GM12878 (cell line): Measurements from ENCODE around the gene MTR. TPM values are rescaled to one million over a fixed set of nuclear protein-coding genes. Genes with fewer than 3 reads are reported as not detected.

ENCODE experiments used
- ATF7 ChIP-seq: fragments of 450-650 bp; IDR thresholded peaks from 2 replicates; pipeline ENCODE4 v1.6.1; 2016; ENCODE audit warnings: low read depth, mild to moderate bottlenecking
- BHLHE40 ChIP-seq, 2 experiments: fragments of 450-650 bp in 1 of 2; IDR thresholded peaks; 2 replicates each; pipeline ENCODE4 v1.6.1; 2011 to 2017; ENCODE audit warnings: low read depth in 2 of 2, borderline replicate concordance in 1 of 2, improper control_type of control experiment in 1 of 2, low read length in 1 of 2, mild to moderate bottlenecking in 1 of 2
- CREB1 ChIP-seq: IDR thresholded peaks from 2 replicates; pipeline ENCODE4 v1.6.1; 2012; ENCODE audit warnings: low read depth, mild to moderate bottlenecking, inconsistent platforms
- ESRRA ChIP-seq: IDR thresholded peaks from 2 replicates; pipeline ENCODE4 v1.6.1; 2012; ENCODE audit warnings: mild to moderate bottlenecking, low read length, improper control_type of control experiment
- FOXK2 ChIP-seq: fragments of 450-650 bp; IDR thresholded peaks from 2 replicates; pipeline ENCODE4 v1.6.1; 2017; ENCODE audit warnings: mild to moderate bottlenecking, moderate library complexity
- GABPA ChIP-seq: IDR thresholded peaks from 2 replicates; pipeline ENCODE4 v1.6.1; 2014; ENCODE audit warnings: antibody characterized with exemption, low read depth, mild to moderate bottlenecking, inconsistent platforms
- HDGF ChIP-seq: fragments of 450-650 bp; IDR thresholded peaks from 2 replicates; pipeline ENCODE4 v1.6.1; 2016; ENCODE audit warnings: antibody characterized with exemption
- MEF2B ChIP-seq: fragments of 450-650 bp; IDR thresholded peaks from 2 replicates; pipeline ENCODE4 v1.6.1; 2018; ENCODE audit warnings: mild to moderate bottlenecking, moderate library complexity; ENCODE audit not compliant: partially characterized antibody, poor library complexity, severe bottlenecking
- MYB ChIP-seq: fragments of 150-350 bp; IDR thresholded peaks from 2 replicates; pipeline ENCODE4 v1.6.1; 2014; ENCODE audit warnings: mild to moderate bottlenecking, low read depth, low read length, borderline replicate concordance
- NFYA ChIP-seq: IDR thresholded peaks from 2 replicates; pipeline ENCODE4 v1.6.1; 2011; ENCODE audit warnings: low read depth, mild to moderate bottlenecking, low read length, improper control_type of control experiment, borderline replicate concordance
- PML ChIP-seq: IDR thresholded peaks from 2 replicates; pipeline ENCODE4 v1.6.1; 2012; ENCODE audit warnings: low read length, inconsistent platforms
- POU2F2 ChIP-seq: IDR thresholded peaks from 3 replicates; pipeline ENCODE4 v1.6.1; 2011; ENCODE audit warnings: low read depth, mild to moderate bottlenecking, low read length, borderline replicate concordance
- RAD51 ChIP-seq: fragments of 450-650 bp; IDR thresholded peaks from 2 replicates; pipeline ENCODE4 v1.6.1; 2016; ENCODE audit warnings: moderate library complexity, mild to moderate bottlenecking, inconsistent platforms
- SMARCA5 ChIP-seq: fragments of 450-650 bp; IDR thresholded peaks from 2 replicates; pipeline ENCODE4 v1.6.1; 2017; ENCODE audit warnings: mild to moderate bottlenecking
- SMC3 ChIP-seq: IDR thresholded peaks from 2 replicates; pipeline ENCODE4 v1.6.1; 2011; ENCODE audit warnings: low read length, improper control_type of control experiment, borderline replicate concordance
- SREBF1 ChIP-seq: IDR thresholded peaks from 2 replicates; pipeline ENCODE4 v1.6.1; 2012; ENCODE audit warnings: mild to moderate bottlenecking, low read length
- SUZ12 ChIP-seq: fragments of 200-600 bp; sonication (generic); IDR thresholded peaks from one replicate; pipeline ENCODE4 v1.6.1; 2018; ENCODE audit warnings: antibody characterized with exemption, mild to moderate bottlenecking; ENCODE audit not compliant: unreplicated experiment
- TARDBP ChIP-seq: IDR thresholded peaks from 2 replicates; pipeline ENCODE4 v1.6.1; 2016; ENCODE audit warnings: borderline replicate concordance
- ZBED1 ChIP-seq: IDR thresholded peaks from 2 replicates; pipeline ENCODE4 v1.6.1; 2016; ENCODE audit warnings: borderline replicate concordance
- ZNF24 ChIP-seq: fragments of 450-650 bp; IDR thresholded peaks from 2 replicates; pipeline ENCODE4 v1.6.1; 2017; ENCODE audit warnings: antibody characterized with exemption, mild to moderate bottlenecking
- ZSCAN29 ChIP-seq: fragments of 450-650 bp; IDR thresholded peaks from 2 replicates; pipeline ENCODE4 v1.6.1; 2017; ENCODE audit warnings: mild to moderate bottlenecking, moderate library complexity
- ZZZ3 ChIP-seq: IDR thresholded peaks from 2 replicates; pipeline ENCODE4 v1.6.1; 2011; ENCODE audit warnings: low read depth; ENCODE audit not compliant: control insufficient read depth, insufficient read length
- polyA plus RNA-seq, 11 experiments: library from polyadenylated mRNA; depleted of rRNA in 4 of 11; unstranded in 6 of 11; stranded (reverse) in 5 of 11; fragments of >200 nt; fragmentation: Nextera tagmentation in 4 of 11; fragmentation: Illumina TruSeq in 1 of 11; extraction: Ambion mirVana in 4 of 11; extraction: Trizol in 1 of 11; gene quantifications; 1 replicate in 1 of 11; 2 replicates in 10 of 11; pipeline versions ENCODE4 v1.2.1 to v1.2.3, GENCODE V29; 2011 to 2016; ENCODE audit warnings: inconsistent platforms in 2 of 11, missing spikeins in 2 of 11, low read depth in 1 of 11
- total RNA-seq, 4 experiments: library from RNA; depleted of rRNA in 3 of 4; stranded (reverse); fragments of >200 nt in 3 of 4; fragmentation: Illumina TruSeq in 1 of 4; extraction: Trizol in 1 of 4; gene quantifications; 2 replicates each; pipeline versions ENCODE4 v1.2.1 to v1.2.3, GENCODE V29; 2013 to 2021
- TF ChIP-seq, protein P1 (sequence below): IDR thresholded peaks from 2 replicates; pipeline ENCODE4 v1.6.1; 2011; ENCODE audit warnings: low read depth, low read length, improper control_type of control experiment, borderline replicate concordance
- TF ChIP-seq, protein P2 (sequence below): fragments of 450-650 bp; IDR thresholded peaks from 2 replicates; pipeline ENCODE4 v1.6.1; 2018; ENCODE audit warnings: borderline replicate concordance, mild to moderate bottlenecking; ENCODE audit not compliant: partially characterized antibody
- TF ChIP-seq, protein P3 (sequence below): fragments of 450-650 bp; IDR thresholded peaks from 2 replicates; pipeline ENCODE4 v1.6.1; 2017; ENCODE audit warnings: mild to moderate bottlenecking, moderate library complexity

MTR gene
- total and polyA plus RNA-seq, 10 of the 15 experiments (the other 5 are each of a cell fraction or from before 2014, with no cell fraction given) = 2.4 to 38.7 (median 16.5) TPM

DNA sequence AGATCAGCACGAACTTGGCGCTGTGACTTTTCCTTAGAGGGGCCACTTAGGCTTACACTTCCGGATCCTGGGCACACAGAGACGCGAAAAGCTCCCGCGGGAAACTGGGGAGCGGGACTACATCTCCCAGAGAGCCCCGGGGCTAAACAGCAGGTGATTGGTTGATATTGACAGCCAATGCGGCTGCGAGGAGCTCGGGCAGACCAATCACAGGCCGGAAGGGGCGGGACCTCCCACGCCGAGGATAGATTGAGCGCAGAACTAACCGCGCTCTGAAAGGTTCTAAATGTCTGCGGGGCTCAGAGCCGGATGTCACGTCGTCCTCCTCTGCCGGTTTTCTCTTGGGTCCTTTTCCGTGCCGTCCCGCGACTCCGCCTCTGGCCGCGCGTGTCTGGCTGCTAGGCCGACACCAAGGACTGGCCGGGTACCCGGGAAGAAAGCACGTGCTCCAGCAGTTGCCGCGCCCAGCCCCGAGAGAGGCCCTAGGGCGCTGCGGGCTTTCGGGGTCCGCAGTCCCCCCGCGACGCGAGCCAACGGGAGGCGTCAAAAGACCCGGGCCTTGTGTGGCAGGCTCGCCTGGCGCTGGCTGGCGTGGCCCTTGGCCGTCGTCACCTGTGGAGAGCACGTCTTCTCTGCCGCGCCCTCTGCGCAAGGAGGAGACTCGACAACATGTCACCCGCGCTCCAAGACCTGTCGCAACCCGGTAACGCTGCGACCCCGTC lies at the start of gene MTR (continued):
- TF ChIP-seq, protein P1, sequence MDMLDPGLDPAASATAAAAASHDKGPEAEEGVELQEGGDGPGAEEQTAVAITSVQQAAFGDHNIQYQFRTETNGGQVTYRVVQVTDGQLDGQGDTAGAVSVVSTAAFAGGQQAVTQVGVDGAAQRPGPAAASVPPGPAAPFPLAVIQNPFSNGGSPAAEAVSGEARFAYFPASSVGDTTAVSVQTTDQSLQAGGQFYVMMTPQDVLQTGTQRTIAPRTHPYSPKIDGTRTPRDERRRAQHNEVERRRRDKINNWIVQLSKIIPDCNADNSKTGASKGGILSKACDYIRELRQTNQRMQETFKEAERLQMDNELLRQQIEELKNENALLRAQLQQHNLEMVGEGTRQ = no peak
- 0 out of 2 replicates have a peak, but pooled peaks have one; percentile 20 for TF ChIP-seq ATF7
- TF ChIP-seq, protein P2, sequence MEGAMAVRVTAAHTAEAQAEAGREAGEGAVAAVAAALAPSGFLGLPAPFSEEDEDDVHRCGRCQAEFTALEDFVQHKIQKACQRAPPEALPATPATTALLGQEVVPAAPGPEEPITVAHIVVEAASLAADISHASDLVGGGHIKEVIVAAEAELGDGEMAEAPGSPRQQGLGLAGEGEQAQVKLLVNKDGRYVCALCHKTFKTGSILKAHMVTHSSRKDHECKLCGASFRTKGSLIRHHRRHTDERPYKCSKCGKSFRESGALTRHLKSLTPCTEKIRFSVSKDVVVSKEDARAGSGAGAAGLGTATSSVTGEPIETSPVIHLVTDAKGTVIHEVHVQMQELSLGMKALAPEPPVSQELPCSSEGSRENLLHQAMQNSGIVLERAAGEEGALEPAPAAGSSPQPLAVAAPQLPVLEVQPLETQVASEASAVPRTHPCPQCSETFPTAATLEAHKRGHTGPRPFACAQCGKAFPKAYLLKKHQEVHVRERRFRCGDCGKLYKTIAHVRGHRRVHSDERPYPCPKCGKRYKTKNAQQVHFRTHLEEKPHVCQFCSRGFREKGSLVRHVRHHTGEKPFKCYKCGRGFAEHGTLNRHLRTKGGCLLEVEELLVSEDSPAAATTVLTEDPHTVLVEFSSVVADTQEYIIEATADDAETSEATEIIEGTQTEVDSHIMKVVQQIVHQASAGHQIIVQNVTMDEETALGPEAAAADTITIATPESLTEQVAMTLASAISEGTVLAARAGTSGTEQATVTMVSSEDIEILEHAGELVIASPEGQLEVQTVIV = peak; percentile 36
- TF ChIP-seq MYB = no peak
- no peak for TF ChIP-seq SUZ12
- peak; percentile 54 for TF ChIP-seq MEF2B
- TF ChIP-seq SMC3 = no peak
- TF ChIP-seq ZZZ3 = no peak
- TF ChIP-seq PML = no peak; the same call in 1 of the 2 replicates
- 0 out of 2 replicates have a peak, but pooled peaks have one; percentile 51 for TF ChIP-seq ESRRA
- TF ChIP-seq SMARCA5 = peak; percentile 82; the same call in 1 of the 2 replicates
- peak; percentile 93 for TF ChIP-seq GABPA
- 0 out of 3 replicates have a peak, but pooled peaks have one; percentile 4 for TF ChIP-seq POU2F2
- no peak for TF ChIP-seq FOXK2
- TF ChIP-seq TARDBP = no peak; the same call in 1 of the 2 replicates
- 0 out of 2 replicates have a peak, but pooled peaks have one; percentile 18 for TF ChIP-seq HDGF
- no peak for TF ChIP-seq ZNF24
- TF ChIP-seq SREBF1 = peak; percentile 58; the same call in 1 of the 2 replicates
- TF ChIP-seq NFYA = peak; percentile 92
- peak in 1 of 2 experiments; percentile 90; a peak in 2 of 4 replicates for TF ChIP-seq BHLHE40 (IDR thresholded peaks at IDR 0.05; ENCODE audit: borderline replicate concordance in 1 of 2, low read depth in 2 of 2, low read length in 1 of 2)
- 0 out of 2 replicates have a peak, but pooled peaks have one; percentile 20 for TF ChIP-seq RAD51
- no peak for TF ChIP-seq ZSCAN29
- TF ChIP-seq ZBED1 = no peak
- peak; percentile 6 for TF ChIP-seq CREB1
- TF ChIP-seq, protein P3, sequence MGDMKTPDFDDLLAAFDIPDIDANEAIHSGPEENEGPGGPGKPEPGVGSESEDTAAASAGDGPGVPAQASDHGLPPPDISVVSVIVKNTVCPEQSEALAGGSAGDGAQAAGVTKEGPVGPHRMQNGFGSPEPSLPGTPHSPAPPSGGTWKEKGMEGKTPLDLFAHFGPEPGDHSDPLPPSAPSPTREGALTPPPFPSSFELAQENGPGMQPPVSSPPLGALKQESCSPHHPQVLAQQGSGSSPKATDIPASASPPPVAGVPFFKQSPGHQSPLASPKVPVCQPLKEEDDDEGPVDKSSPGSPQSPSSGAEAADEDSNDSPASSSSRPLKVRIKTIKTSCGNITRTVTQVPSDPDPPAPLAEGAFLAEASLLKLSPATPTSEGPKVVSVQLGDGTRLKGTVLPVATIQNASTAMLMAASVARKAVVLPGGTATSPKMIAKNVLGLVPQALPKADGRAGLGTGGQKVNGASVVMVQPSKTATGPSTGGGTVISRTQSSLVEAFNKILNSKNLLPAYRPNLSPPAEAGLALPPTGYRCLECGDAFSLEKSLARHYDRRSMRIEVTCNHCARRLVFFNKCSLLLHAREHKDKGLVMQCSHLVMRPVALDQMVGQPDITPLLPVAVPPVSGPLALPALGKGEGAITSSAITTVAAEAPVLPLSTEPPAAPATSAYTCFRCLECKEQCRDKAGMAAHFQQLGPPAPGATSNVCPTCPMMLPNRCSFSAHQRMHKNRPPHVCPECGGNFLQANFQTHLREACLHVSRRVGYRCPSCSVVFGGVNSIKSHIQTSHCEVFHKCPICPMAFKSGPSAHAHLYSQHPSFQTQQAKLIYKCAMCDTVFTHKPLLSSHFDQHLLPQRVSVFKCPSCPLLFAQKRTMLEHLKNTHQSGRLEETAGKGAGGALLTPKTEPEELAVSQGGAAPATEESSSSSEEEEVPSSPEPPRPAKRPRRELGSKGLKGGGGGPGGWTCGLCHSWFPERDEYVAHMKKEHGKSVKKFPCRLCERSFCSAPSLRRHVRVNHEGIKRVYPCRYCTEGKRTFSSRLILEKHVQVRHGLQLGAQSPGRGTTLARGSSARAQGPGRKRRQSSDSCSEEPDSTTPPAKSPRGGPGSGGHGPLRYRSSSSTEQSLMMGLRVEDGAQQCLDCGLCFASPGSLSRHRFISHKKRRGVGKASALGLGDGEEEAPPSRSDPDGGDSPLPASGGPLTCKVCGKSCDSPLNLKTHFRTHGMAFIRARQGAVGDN = peak; percentile 92
